Inflammatory macrophage treated with lipopolysaccharide for 1 hour (primary cell): ENCODE measurements around the gene MVK.

Source experiments
- DNase-seq, 2 donors: peaks; one replicate each; pipeline ENCODE4 v3.0.0-alpha.2; 2020 to 2022

The MVK gene

DNA sequence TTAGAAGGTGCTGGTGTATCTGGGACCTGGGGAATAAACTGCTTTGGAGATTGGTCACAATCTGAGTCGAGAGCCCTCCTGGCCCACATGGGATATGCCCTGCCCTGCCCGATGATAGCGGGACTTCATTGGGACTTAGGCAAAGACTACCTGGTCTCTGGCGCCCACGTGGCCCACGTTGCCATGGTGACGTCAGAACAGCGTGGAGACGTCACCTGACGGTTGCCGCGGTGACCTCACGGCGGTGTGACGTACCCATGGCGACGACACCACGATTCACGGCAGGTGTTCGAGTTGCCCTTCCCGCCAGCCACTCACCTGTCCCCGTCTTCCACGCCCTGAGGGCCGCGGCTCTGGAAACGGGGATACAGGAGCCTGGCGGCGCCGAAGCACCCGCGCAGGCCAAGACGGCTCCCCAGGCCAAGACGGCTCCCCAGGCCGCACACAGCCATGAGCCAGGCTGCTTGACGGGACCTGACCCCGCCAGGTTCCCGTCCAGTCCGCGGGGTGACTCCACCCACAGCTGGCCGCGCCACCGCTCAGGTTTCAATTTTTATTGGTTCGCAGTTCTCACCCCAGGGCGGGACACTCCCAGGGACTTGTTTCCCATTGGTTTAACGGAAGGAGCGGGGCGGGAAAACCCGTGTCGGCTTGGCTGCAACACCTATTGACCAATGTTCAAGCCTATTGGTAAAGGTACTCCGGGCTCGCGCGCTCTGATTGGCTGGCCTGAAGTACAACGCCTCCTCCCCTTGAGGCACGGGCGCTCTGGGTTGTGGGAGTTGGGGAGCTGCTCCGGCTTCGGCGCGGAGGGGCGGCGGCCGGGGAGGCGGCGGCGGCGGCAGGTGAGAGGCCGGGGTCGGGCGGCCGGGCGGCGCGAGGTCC lies at the start of gene MVK, which contains the start of gene MMAB:
MVK (plus strand) TSS at position 766 of the 885 bp plus-strand sequence. CDS start 1,029 bp downstream, outside the sequence.
MMAB (minus strand) TSS at position 476 of the 885 bp plus-strand sequence; CDS start at position 452, 24 bp downstream.
- DNase-seq = peak; percentile 99 to 100

DNA sequence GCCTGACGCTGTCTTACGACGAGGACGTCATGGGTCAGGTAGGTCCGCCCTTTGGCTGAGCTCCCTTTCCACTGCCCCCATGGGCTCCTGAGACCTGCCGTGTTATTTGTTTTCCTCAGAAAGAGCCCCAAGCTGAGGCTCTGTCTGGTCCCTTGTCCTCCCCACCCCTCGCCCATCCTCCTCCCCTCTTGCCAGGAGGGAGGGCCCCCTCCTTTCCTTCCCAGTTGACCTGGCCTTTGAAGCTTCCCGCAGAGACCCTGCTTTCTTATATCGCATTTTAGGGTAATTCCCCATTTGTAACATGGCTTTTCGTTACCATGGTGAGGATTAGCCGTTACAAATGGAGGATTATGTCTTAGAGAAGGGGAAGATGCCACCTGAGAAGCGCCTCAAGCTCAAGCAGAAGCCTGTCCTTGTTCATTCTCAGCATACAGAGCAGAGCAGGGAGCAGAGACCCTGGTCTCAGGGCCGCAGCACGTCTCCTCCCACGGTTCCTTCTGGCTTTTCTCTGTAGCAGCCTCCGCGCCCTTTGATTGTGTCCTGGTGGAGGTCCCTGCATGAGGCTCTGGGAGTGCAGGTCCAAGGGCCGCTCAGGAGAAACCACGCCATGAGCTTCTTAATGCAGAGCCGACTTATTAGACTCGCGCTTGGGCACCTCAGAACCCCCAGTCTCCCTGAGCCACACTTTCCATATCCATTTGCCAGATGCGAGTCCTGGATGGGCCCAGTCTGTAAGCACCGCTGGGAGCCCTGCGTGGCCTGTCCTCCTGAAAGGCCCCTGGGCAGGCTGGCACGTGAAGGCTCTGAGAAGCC lies 48.9 kb upstream of the MVK start:
- no peak for DNase-seq

DNA sequence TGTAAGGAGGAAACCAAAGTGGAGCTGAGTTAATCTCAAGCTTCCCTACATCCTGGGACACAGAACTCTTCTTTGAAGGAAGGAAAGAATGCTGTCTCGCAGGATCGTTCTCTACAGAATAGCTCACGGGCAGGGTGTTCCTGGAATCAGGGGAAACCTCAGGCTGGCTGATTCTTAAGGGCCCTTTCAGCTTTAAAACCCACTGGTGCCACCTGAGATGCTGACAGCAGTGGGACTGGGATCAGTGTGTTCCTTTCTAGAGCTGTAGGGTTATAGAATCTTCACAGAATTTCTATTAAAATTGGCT lies 48.4 kb upstream of the MVK start:
- DNase-seq = no peak

DNA sequence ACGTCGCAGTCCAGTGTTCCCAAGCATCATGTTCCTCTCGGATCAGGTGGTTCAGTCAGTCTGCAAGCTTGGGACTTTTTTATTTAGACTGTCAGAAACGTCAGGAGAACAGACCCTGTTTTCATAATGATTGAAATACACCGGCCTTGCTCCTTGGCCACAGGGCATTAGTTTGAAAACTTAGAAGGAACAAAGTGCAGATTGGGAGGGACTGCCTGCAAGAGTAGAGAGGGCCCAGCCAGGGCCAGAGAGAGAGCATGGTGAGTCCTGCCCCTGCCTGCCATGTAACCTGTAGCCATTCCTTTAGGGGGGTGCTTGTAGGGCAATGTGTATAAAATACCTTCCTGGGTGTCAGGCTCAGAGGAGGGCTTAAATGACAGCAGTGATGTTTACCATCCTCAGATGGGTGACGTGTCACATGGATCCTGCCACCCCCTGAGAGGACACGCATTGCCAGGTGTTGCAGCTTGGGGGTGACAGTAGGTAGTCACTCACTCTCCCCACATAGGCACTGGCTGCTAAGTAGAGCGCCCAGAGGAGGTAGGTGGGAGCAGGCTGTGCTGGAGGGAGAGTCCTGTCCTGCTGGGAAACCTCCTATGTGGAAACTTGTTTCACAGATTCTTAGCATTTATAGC lies 46.0 kb upstream of the MVK start:
- no peak for DNase-seq

DNA sequence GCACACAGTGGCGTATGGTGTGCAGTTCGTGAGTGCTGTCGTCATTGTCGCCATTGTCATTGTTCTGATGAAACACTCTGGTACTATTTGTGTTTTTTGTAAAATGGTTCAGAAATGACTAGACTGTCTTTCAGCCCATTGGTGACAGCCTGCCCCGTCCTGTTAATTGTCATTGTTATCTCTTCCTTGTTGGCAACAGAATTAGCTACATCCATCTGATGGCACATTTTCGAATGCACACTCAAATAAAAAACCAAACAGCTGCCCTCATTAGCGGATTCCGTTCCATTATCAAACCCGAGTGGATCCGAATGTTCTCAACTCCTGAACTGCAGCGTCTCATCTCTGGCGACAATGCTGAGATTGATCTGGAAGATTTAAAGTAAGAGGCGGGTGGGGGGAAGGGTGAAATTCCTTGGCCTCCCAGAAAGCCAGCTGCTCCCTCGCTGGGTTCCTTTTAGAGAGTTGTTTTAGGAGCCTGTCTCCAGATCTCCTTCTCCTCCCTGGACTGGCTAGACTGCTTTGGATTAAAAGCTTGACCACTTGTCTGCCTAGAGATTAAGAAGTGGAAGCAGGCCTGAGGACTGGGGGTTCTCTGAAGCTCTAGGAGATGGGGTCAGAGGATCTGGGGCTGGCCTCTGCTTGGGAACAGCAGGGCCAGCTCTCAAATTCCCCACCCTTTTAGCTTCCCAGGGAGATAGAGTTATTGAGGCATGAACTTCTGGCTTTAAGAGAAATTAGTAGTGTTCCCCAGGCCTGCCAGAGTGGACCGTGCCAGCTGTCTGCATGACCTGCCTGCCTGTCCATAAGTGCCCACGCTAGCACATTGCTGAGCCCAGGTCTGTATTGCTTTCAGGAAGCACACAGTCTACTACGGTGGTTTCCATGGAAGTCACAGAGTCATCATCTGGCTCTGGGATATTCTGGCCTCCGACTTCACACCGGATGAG lies 43.6 kb upstream of the MVK start:
- no peak for DNase-seq

DNA sequence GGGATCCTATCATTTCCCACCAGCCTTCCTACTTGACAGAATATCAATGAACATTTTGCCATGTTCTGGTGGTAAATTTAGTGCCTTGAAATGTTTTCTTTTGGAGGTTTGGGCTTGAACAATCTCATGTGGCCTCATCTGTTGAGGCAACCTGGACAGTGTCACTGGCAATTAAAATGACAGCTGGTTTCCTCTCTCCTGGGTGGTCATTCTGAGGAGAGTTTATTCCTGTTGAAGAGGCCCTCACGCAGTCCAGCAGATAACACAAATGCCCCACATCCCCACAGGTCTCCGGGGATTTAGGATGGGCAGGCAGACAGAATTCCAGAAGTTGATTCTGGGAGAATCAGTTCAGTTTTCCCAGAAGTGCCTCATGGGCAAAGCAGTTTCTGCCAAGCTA lies 42.2 kb upstream of the MVK start:
- no peak for DNase-seq

DNA sequence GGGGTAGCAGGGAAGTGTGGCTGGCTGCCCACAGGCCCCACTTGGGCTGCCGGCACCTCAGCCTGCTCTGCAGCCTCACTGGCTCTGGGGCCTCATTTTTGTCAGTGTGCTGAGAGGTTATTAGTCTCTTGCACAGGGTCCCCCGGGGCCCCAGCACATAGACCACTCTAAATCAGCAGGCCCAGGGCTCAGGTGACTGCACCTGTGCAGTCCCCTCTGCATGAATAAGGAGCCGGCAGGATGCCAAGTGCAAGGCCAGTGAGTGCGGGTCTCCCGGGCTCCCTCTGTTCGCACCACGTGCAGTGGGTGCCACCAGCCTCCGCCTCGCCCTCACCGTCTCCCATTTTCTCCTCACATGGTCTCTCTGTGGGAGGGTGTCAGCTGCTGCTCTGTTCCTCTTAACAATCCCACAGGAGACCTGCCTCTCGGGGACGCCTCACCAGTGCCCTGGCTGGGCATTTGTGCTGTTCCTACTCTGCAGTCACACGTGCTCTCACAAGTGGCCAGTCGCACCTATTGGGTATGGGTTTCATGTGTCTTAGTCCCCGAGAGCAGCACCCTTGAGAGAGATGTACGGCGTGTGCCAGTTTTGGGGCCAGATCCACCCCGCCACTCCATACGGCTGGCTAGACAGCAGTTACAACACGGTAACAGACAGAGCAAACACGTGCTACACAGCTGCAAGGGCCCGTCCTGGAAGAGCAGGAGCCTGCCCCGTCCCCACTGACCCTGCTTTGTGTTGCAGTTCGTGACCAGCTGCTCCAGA lies 40.7 kb upstream of the MVK start:
- no peak for DNase-seq

DNA sequence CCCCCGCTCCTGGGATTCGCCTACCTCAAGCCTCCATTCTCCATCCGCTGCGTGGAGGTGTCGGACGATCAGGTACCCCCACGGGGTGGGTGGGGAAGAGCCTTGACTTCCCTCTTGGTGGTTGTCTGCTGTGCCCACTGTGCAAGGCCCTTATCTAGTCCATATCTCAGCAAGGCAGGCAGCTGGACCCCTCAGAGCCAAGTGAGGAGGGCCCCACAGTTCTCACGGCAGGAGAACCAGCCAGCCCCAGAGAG lies 40.2 kb upstream of the MVK start:
- no peak for DNase-seq

DNA sequence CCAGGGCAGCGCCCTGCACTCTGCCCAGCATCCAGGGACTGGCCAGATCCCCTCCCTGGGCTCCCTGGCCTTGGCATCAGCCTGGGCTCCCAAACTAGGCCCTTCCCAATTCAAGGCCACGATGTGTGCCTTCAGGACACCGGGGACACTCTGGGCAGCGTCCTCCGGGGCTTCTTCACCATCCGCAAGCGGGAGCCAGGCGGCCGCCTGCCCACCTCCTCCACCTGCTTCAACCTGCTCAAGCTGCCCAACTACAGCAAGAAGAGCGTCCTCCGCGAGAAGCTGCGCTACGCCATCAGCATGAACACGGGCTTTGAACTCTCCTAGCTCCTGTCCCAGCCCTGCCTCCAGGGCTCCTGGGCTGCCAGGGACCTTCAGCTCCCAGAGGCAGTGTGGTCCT lies 39.1 kb upstream of the MVK start:
- no peak for DNase-seq

DNA sequence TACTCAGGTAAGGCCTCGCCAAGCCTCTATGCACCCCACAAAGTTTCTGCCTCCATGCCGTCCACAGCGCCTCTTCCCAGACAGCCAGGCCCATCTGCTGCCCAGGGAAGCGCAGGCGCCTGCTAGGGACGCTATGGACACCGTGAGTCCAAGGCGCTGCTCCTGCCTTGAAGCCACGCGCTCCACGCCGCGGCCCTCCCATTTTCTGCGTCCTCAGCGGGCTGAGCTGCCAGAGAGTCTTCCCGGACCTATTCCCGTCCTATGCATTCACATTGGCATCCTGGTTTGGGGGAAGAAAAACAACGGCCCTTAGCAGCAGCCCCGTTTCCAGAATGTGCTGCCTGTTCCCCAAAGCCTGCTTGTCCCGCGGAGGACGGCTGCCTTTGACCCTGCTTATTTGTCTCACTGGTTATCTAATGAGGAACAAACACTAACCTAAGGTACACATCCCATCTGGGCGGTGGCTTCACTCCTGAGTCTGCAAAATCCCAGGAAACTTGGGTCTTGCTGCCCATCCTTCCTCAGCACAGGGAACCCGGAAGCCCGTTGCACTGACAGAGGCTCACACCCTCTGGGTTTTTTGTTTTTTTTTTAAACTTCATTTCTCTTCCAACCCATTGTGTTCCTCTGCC lies 38.2 kb upstream of the MVK start:
- DNase-seq = no peak

DNA sequence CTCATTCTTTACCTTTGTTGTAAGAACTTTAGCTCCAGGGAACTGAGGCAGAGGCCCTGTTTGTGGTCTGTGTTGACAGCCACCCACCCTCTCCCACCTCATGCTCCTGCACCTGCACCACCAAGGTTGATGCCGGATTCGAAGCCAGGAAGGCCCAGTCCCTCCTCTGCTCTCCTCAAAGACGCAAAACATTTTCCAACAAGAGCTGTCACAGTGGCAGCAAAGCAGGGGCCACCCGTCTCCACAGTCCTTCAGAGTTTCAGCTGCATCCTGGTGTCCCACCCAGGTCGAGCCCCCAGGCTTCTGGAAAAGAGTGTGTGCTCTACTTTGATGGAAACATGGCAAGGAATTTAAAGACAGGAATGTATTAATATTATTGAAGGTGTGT lies 37.7 kb upstream of the MVK start:
- no peak for DNase-seq

DNA sequence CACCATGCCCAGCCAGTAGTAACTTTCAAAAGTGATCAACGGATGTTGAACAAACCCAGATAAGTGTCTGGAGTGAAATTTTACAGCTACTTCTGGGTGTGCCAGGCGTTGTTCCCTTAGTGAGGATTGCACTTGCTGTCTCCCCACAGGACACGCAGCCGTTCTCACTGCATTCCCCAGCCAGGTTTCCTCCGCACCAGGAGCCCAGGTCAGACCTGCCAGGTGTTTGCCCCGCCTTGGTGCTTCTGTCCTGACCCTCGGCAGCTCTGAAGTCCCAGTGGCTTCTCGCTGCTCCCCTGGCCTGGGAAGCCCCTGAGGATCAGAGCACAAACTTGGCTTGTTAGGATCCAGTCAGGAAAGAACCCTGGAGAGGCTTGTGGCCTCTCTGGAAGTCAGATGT lies 36.5 kb upstream of the MVK start:
- DNase-seq = no peak

DNA sequence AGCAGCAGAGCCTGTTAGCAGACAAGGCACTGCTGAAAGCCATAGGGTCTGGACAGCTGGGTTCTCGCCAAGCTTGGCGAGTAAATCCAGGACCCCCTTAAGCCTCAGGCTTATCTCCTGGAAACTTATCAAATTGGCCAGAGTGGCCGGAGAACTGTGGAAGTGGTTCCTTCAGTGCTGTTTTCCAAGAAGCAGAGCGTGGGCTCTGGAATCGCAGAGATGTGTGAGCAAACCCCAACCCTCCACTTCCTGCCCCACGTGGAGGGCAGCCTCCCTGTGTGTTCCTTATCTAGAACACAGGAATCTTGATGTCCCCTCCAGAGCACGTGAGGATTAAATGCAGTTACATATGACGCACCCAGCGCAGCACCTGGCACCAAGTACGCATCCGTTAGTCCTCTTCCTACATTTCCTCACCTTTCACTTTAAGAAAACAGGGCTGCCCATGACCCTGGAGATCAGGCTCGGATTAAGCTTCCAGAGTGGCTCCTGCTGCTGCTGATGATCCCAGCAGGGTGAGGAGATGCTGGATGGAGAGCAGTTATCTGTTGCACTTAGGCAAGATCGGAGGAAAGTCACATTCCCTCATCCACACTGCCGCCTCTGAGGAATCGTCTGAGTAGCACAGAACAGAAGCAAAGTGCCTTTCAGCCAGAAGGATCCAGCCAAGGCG lies 35.3 kb upstream of the MVK start:
- DNase-seq = no peak

DNA sequence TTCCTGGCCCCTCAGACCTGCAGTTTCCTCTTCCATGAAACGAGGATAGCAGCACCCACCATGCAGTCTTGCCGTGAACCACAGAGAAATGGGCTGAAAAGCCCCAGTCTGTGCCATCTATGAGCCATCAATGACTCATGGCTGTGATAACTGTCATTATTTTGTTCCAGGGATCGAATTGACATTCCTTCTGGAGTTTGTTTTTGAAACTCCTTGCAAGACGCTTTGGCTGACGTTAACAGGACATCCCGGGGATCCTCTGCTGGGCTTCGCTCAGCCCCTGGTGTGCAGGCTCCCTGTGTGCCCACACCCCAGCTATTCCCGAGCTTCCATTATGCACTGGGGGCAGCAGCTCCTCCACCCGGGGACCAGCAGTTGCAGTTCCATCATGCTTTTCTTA lies 34.1 kb upstream of the MVK start:
- no peak for DNase-seq

DNA sequence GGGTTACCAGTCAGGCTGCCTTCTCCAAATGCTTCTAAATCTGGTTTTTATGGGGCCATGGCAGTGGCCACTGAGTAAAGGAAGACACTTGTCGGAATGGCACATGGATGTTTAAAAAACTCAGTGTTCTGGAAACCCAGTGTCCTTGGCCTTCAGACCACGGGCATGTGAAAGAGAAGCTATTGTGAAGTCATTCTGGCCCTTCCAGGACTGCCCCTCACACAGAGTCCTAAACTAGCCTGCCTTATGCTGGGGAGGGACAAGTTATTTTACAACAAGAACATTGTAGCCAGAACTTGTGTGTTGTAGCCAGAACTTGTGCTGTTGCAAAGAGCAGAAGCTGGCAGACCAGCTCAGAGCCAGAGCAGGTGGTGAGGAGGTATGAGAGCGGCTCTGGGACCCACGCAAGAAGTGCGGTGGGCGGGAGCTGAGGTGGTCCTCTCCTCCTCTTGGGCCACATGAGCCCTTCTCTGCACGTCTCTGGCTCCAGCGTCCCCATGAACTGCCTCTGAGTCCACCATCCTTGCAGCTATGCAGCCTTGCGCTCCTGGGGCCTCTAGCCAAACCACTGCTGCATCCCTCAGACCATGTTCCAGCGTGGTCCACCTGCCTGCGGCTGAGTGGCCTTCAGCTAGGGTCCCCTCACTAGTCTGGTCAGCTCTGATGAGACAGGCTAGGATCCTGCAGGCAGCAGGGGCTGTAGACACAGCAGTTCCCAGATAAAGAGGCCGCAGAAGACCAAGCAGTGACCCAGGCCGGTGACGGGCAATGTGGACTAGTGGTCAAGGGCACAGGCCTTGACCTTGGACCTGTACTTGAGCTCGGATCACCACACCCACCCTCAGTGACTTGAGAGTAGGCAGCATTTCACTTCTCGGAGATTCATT lies 32.8 kb upstream of the MVK start:
- no peak for DNase-seq

DNA sequence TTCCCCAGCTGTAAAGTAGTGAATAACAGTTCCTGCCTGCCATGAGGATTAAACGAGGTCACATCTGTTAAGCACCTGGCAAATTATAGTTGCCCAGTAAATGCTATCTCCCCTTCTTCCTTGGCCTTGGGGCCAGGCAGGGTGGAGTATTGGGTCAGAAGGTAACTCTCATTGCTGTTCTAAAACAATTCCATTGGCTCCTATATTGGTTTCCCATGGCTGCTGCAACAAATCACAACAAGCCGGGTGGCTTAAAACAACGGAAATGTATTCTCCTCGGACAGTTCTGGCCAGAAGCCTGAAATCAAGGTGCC lies 32.2 kb upstream of the MVK start:
- DNase-seq = no peak

DNA sequence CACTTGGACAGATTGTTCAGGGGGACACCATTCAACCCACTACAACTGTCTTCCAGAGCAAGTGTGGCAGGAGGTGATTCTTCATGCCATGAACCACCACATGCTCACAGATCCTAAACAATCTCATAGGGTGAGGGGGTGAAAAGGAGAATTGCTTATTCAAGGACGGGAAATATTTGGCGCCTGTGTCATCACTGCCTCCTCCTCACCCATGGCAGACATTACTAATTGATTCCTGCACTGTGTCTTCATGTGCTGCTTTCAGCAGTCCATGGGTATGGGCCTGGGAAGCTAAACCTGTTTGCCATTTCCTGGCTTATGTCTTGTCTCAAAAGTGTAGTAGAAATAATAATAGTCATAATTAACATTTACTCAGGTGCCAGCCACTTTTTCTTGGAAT lies 31.6 kb upstream of the MVK start:
- no peak for DNase-seq

DNA sequence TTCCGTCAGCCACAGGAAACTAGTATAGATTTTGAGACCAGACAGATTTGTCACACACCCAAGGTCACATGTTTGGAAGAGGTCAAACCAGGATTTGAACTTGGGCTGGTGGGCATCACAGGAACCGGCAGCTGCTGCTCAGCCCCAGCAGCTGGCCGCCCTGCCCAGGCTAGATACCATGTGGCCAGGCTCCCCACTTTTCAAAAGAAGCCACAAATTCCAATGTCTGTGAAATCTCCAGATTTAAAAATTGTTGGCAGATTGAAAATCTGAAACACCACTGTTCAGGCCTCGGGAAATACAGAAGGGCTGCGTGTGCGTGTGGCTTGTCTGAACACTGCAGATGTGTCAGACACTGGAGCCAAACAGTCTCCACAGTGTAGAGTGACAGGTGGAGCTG lies 30.7 kb upstream of the MVK start:
- DNase-seq = no peak

DNA sequence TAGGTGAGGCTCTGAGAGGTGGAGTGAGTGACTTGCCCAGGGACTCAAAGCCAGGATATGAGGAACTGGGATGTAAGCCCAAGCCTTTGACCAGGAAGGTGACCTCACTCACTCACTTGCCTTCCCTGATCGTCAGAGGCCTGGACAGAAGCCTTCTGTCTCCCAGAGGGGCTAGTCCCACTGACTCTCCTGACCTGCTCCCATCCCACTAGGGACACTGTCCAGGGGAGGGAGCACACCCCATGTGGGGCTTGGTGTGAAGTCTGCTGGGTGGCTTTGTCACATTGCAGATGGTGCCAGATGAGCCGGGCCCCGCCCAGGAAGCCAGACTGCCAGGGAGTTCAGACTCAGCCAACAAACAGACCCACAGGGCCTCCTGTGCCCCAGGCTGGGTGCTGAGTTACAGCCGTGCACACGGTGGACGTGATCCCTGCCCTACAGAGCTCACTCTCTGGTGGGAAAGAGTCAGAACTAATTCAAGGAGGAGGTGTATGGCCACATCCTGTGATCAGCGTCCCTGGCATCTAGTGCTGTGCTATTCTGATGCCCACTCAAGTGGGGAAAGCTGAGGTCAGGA lies 28.6 kb upstream of the MVK start:
- DNase-seq = no peak

DNA sequence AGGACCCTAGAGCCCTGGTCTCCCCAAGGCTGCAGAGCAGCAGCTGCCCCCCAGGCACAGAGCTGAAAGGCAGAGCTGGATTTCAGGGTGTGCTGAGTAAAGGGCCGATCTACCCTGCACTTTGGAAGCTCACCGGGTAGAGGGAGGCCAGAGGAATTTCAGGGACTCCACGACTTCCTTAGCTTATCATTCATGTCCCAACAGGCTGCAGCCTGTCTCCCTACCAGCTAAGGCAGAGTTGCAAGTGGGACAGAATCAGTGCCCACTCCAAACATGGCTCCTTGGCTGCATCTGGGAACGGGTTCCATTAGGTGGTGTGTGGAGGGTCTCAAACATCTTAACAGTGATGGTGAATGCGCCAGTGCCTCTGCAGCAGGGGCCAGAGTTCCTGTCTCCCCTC lies 27.8 kb upstream of the MVK start:
- no peak for DNase-seq
